Central memory CD8-positive, alpha-beta T cell (primary cell): Measurements from ENCODE around the gene PRKAG2.

Experiments used
- ATAC-seq: fragments of 150-1000 bp; cut with Tn5 transposase; replicated peaks from 2 replicates; pipeline ENCODE4 v1.10.0; 2022; ENCODE audit warnings: mild to moderate bottlenecking, moderate FRiP score, moderate number of reproducible peaks; ENCODE audit not compliant: poor library complexity, severe bottlenecking; ENCODE audit errors: extremely low read depth
- DNase-seq, 2 donors: peaks; one replicate each; pipeline ENCODE4 v3.0.0; 2021; ENCODE audit warnings: low spot score in 2 of 2
- H3K27ac Mint-ChIP-seq: one replicate; pipeline ENCODE4 v1.8.0; 2022; ENCODE audit warnings: low read depth, mild to moderate bottlenecking, moderate library complexity, mixed read lengths
- H3K27me3 Mint-ChIP-seq: one replicate; pipeline ENCODE4 v1.8.0; 2022; ENCODE audit warnings: mixed read lengths
- H3K36me3 Mint-ChIP-seq: one replicate; pipeline ENCODE4 v1.8.0; 2022; ENCODE audit warnings: mild to moderate bottlenecking, moderate library complexity, mixed read lengths; ENCODE audit not compliant: insufficient read depth
- H3K4me1 Mint-ChIP-seq: one replicate; pipeline ENCODE4 v1.8.0; 2022; ENCODE audit warnings: mixed read lengths
- H3K4me3 Mint-ChIP-seq: one replicate; pipeline ENCODE4 v1.8.0; 2022; ENCODE audit warnings: mild to moderate bottlenecking, moderate library complexity, mixed read lengths
- H3K9me3 Mint-ChIP-seq: one replicate; pipeline ENCODE4 v1.8.0; 2022; ENCODE audit warnings: mixed read lengths

Gene PRKAG2

DNA sequence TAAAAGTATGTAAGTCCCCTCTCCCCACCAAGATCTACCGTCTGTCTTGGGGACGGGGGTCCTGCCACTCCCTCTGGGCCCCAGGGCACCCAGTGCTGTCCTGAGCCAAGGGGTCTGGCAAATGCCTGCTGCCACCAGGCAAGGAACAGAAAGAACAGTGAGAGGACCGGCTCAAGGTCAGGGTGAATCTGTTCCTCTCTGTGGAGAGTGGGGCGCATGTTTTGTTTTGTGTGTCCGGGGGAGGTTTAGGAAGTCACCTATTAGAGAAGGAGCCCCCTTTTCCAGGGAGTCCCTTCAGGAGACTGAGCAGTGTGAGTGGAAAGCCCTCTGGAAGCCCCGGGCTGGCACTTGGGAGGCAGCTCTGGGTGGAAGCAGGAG, 198.7 kb downstream of the PRKAG2 start:
- H3K27me3 Mint-ChIP-seq = no peaks in the 10 kb centered on the region
- H3K36me3 Mint-ChIP-seq = peaks cover 6% of the 10 kb centered on the region
- H3K9me3 Mint-ChIP-seq = no peaks in the 10 kb centered on the region
- H3K27ac Mint-ChIP-seq = peak overlapping the region; percentile 68
- DNase-seq (no peak), ATAC-seq (no peak)
- no peak overlapping the region for H3K4me3 Mint-ChIP-seq
- peaks cover 29% of the 10 kb centered on the region for H3K4me1 Mint-ChIP-seq

DNA sequence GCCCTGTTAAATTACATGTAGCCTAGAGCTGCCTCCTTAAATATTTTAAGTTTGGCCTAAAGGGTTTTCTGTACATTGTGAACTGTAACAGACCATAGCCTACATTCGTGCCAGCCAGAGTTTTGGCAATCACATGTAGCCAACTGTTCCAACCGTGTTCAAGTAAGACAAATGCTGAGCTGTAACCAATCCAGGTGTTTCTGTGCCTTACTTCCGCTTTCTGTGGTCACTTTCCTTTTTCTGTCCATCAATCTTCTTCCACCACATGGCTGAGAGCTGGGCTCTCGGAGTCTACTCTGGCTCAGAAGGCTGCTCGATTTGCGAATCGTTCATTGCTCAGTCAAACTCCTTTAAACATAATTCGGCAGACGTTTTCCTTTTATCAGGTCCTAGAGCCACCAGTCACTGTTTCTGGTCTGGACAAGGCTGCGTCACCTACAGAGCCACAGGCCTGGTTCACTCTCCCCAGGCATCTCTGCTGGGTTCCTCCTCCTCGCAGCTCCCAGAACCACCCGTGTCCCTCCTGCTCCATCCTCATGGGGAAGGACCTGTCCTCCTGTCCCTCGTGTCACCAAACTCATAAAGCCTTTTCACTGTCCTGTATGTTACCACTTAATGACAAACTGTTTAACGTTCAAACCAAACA, 199.2 kb downstream of the PRKAG2 start:
- Mint-ChIP-seq H3K27ac (peak overlapping the region; percentile 68), H3K4me3 (no peak overlapping the region), H3K27me3 (no peaks in the 10 kb centered on the region), H3K9me3 (no peaks in the 10 kb centered on the region), H3K4me1 (peaks cover 24% of the 10 kb centered on the region), H3K36me3 (peaks cover 6% of the 10 kb centered on the region)
- ATAC-seq (no peak), DNase-seq (no peak)

DNA sequence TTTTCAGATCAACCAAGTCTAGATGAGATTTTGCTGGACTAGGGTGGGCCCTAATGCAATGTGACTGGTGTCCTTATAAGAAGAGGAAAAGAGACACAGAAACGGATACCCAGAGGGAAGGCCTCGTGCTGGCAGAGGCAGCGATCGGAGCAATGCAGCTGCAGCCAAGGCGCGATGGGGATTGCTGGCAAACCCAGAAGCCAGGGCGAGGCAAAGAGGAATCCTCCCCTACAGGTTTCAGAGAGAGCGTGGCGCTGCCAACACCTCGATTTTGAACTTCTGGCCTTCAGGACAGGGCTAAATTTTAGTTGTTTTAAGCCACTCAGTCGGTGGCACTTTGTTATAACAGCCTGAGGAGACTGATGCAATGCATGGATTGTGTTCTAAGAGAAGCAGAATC, 200.2 kb downstream of the PRKAG2 start:
- peaks cover 24% of the 10 kb centered on the region for H3K4me1 Mint-ChIP-seq
- H3K27me3 Mint-ChIP-seq = no peaks in the 10 kb centered on the region
- H3K27ac Mint-ChIP-seq = no peak overlapping the region
- DNase-seq (no peak), ATAC-seq (no peak)
- no peak overlapping the region for H3K4me3 Mint-ChIP-seq
- no peaks in the 10 kb centered on the region for H3K9me3 Mint-ChIP-seq
- peaks cover 6% of the 10 kb centered on the region for H3K36me3 Mint-ChIP-seq

DNA sequence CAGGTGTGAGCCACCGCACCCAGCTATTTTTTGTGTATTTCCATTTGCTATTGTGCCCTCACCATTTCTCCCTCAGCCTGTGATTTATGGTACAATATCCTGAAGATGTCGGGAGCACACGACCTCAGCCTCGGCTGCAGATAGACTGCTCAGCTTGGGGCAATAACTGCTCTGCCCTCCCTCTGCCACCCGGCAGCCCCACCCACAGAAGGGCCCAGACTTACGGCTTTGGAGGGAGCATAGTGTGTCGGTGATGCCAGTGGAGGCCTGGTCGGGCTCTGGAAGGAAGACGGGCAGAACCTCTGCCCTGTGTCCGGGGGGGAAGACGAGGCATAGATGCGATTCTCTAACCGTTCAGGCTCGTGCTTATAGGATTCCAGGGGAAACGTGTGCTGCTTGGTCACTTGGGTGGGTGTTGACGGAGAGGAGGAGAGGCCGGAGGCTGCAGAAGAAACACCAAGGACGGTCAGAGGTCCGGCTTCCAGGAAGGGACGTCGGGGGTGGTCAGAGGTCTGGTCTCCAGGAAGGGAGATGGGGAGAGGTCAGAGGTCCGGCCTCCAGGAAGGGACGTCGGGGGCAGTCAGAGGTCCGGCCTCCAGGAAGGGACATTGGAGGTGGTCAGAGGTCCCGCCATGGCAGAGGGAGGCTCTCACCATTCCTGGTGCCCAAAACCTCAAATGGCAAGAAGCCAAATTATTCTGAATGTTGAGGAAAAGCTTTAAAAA, 201.6 kb downstream of the PRKAG2 start:
- H3K4me1 Mint-ChIP-seq = peaks cover 18% of the 10 kb centered on the region
- no peak overlapping the region for H3K4me3 Mint-ChIP-seq
- no peaks in the 10 kb centered on the region for H3K27me3 Mint-ChIP-seq
- no peak for DNase-seq
- peaks cover 2% of the 10 kb centered on the region for H3K36me3 Mint-ChIP-seq
- peak overlapping the region; percentile 84 for H3K27ac Mint-ChIP-seq
- H3K9me3 Mint-ChIP-seq = peaks cover under 1% of the 10 kb centered on the region
- ATAC-seq = no peak

DNA sequence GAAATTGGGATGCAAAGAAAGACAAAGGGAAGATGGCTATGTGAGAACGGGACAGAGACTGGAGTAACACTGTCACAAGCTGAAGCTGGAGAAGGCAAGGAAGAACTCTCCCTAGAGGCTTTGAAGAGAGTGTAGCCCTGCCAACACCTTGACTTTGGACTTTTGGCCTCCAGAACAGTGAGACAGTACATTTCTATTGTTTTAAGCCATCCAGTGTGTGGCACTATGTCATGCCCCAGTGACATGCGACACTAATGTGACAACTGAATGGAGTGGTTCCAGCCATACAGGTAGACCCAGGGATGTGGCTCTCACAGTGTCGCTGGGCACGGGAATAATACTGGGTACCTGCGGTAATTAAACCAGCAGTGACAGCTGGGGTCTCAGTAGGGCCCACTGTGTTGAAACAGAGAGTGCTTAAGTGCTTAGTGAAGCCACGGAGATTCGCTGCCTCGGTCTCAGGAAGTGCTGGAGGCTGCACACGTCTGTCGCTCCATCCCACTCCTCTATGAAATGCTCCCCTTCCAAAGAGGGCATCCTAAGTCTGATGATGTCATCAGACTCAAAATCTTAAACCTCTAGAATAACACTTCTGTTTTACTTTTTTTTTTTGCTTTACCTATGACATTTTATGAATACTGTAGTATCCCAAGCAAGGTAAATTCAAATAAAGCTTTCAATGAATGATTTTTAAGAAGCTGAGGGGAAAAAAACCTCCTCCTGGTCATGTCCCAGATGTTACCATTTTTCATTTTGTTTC, 202.6 kb downstream of the PRKAG2 start:
- Mint-ChIP-seq H3K27ac (no peak overlapping the region), H3K27me3 (no peaks in the 10 kb centered on the region)

DNA sequence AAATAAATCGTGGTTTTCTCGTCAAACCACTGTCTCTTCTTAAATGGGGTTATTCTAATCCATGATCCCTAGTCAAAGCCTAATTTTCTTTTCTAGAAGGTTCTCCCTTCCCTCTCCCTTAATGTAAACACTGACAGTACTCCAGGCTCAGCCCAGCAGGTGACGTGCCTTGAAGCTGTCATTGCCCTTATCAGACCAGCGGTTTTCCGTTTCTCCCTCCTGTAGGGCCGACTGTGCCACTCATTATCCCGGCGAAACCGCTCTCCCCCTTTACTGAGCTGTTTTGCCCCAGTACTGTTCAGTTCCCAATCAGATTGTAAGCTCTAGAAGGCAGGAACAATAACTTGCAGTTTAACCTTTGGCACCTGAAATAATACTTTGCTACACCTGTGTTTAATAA, 203.7 kb downstream of the PRKAG2 start:
- DNase-seq (no peak), ATAC-seq (no peak)
- Mint-ChIP-seq H3K9me3 (peaks cover 11% of the 10 kb centered on the region), H3K4me1 (peaks cover 15% of the 10 kb centered on the region), H3K27me3 (no peaks in the 10 kb centered on the region), H3K36me3 (peaks cover 2% of the 10 kb centered on the region), H3K4me3 (no peak overlapping the region), H3K27ac (no peak overlapping the region)

More for the DNA sequence above, 202.6 kb downstream of the PRKAG2 start:
- Mint-ChIP-seq H3K36me3 (peaks cover 2% of the 10 kb centered on the region), H3K9me3 (peaks cover 6% of the 10 kb centered on the region), H3K4me1 (peaks cover 16% of the 10 kb centered on the region), H3K4me3 (no peak overlapping the region)
- no peak for DNase-seq
- no peak for ATAC-seq

DNA sequence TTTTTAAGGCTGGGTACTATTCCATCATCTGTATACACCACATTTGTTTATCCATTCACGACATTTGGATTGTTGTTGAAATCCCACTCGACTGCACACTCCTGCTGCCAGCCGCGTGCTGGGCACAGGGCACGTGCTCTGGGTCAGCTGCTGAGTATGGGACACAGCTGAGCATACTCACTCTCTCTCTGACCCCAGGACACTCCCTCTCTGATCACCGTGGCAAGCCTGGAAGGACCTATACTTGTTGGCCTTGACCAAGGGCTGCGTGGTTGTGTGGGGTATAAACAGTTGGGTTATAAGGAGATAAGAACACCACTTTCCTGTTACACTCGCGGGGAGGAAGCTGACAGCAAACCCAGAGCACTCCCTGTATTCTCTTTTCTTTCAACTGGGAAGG, 204.2 kb downstream of the PRKAG2 start:
- Mint-ChIP-seq H3K9me3 (peaks cover 11% of the 10 kb centered on the region), H3K27ac (no peak overlapping the region), H3K4me3 (no peak overlapping the region), H3K36me3 (peaks cover 5% of the 10 kb centered on the region), H3K4me1 (peaks cover 20% of the 10 kb centered on the region), H3K27me3 (no peaks in the 10 kb centered on the region)
- ATAC-seq (no peak), DNase-seq (no peak)

DNA sequence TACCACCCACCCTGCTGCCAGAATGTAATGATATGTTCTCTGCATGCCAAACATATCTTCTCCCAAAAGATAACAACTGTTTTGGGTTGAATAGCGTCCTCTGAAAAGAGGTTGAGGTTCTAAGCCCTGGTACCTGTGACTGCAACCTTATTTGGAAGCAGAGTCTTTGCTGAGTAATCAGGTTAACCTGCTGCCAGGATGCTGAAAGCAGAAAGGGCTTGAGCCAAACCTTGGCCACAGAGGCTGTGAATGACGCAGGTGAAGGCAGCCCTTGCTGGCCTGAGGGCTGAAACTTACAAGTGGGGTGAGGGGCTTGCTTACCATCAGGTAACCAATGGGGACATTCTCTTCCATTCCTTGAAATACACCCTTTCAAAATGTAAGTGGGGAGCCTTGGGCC, 205.4 kb downstream of the PRKAG2 start:
- DNase-seq (no peak), ATAC-seq (no peak)
- H3K27me3 Mint-ChIP-seq = no peaks in the 10 kb centered on the region
- H3K4me3 Mint-ChIP-seq = no peak overlapping the region
- peaks cover 16% of the 10 kb centered on the region for H3K9me3 Mint-ChIP-seq
- peaks cover 20% of the 10 kb centered on the region for H3K4me1 Mint-ChIP-seq
- no peak overlapping the region for H3K27ac Mint-ChIP-seq
- H3K36me3 Mint-ChIP-seq = peaks cover 5% of the 10 kb centered on the region

DNA sequence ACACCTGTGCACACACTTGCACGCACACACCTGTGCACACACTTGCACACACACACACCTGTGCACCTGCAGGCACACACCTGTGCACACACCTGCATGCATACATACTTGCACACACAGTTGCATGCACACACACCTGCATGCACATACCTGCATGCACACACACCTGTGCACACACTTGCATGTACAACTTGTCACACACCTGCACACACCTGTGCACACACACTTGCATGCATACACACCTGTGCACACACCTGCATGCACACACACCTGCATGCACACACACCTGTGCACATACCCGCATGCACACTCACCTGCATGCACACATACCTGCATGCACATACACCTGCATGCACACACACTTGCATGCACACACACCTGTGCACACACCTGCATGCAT, 207.2 kb downstream of the PRKAG2 start:
- peaks cover 16% of the 10 kb centered on the region for H3K9me3 Mint-ChIP-seq
- no peak overlapping the region for H3K4me3 Mint-ChIP-seq
- no peaks in the 10 kb centered on the region for H3K27me3 Mint-ChIP-seq
- peaks cover 3% of the 10 kb centered on the region for H3K36me3 Mint-ChIP-seq
- no peak for ATAC-seq
- H3K4me1 Mint-ChIP-seq = peaks cover 20% of the 10 kb centered on the region
- no peak overlapping the region for H3K27ac Mint-ChIP-seq
- DNase-seq = no peak

DNA sequence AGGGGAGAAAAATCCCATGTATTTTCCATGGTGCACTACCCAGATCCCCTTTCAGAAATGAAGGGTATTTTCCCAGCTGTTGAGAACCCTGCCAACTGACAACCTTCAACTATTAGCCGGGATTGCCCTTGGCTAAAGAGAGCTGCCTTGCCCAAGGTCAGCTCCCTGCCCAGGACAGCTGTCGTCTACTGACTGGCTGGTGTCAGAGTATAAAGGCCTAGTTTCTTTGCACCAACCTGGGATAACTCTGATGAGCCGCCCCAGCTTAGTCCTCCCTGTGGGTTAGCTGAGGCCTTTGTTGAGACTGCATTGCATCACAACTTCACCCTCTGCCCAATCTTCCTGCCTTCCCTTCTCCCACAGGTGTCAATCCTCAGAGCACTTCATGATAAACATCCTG, 210.0 kb downstream of the PRKAG2 start:
- Mint-ChIP-seq H3K4me3 (no peak overlapping the region), H3K4me1 (peaks cover 20% of the 10 kb centered on the region), H3K9me3 (peaks cover 16% of the 10 kb centered on the region), H3K27ac (no peak overlapping the region), H3K36me3 (peaks cover 3% of the 10 kb centered on the region), H3K27me3 (no peaks in the 10 kb centered on the region)
- DNase-seq = no peak
- no peak for ATAC-seq

DNA sequence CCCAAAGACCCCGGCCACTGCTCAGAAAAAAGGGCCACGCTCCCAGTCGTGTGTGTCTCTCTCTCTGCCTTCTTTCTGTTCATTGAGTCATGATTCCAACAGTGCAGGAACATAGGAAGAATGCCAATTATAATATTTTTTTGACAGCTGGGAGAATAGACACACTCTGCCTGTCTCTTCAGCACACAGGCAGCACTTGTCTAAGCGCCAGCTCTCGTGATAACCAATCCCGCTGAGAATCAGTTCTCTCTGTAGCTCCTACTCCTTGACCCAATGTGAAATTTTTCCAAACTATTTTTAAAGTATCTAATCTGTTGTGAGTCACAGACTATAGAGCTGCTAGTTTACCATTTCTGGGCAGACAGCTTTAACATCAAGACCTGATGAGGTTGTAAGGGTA, 211.5 kb downstream of the PRKAG2 start:
- Mint-ChIP-seq H3K27me3 (no peaks in the 10 kb centered on the region), H3K4me1 (peaks cover 18% of the 10 kb centered on the region), H3K36me3 (peaks cover 3% of the 10 kb centered on the region), H3K4me3 (no peak overlapping the region), H3K27ac (no peak overlapping the region), H3K9me3 (peaks cover 15% of the 10 kb centered on the region)
- ATAC-seq (no peak), DNase-seq (no peak)

DNA sequence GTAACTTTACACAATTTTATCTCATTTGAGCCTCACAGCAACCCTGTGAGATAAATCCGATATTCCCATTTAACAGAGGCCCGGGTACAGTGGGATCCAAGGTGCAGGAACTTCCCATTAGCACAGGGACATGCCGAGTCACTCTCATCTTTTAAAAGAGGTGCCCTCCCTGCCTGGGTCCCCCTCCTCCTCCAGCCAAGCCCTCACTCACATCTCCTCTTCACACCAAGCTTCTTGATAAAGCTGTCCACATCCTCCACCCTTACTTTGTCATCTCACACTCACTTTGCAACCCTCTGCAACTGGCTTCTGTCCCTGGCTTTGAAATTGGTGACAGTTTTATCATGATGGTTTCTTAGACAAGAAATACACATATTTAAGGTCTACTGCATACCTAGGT, 212.6 kb downstream of the PRKAG2 start:
- no peak overlapping the region for H3K27ac Mint-ChIP-seq
- no peaks in the 10 kb centered on the region for H3K27me3 Mint-ChIP-seq
- ATAC-seq = no peak

More for the DNA sequence above, 212.6 kb downstream of the PRKAG2 start:
- Mint-ChIP-seq H3K9me3 (peaks cover 9% of the 10 kb centered on the region), H3K4me1 (peaks cover 12% of the 10 kb centered on the region), H3K36me3 (peaks cover 3% of the 10 kb centered on the region), H3K4me3 (no peak overlapping the region)
- no peak for DNase-seq
